NCI-H2081 treated with DMSO at 0.1 percent for 48 hours (cell line): ENCODE data around the gene FSTL4.
"Not testable (repeated sequence)": the region's sequence is repeated elsewhere in the genome, so short reads cannot be mapped to it uniquely, and the experiment has no call there.

Source experiments
- DNase-seq: peaks from one replicate; lab custom pipeline; 2025; lab: John Stamatoyannopoulos, UW

FSTL4 gene

DNA sequence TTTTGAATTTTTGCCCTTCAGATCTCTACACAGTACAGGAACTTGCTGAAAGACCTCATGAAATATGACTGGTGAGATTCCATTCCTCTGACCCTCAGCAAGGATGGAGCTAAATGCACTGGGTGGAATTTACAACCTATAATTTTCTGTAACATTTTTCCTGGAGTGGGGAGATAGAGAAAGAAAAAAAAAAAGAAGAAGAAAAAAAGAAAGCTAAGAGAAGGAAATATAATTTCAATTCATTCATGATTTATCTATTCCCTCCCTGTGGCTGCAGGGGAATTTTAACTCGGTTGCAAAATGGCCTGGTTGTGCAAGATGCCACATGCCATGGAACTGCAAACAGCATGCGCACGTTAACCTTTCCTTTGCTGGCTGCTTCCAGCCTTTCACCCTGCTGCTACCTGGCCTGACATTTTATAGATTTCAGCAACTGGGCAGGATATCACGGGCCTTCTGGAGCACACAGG, 155.4 kb downstream of the FSTL4 start:
- DNase-seq, result no peak

DNA sequence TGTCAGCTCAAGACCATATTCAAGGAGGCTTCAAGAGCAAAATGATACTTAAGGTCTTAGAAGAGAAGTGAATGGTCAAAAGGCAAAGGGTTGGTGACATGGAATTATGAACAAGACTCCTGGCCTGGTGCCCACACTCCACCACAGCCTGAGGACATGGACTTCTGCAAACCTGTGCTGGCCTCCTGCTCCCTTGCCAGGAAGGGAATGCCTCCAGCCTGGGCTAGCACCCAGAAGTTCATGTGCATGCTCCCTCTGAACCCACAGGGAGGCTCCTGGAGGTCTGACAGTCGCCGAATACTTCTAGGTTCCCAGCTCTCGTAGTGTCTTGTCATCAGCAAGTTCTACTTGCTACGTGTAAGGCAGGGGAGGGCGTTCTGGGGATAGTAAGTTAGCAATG, 156.7 kb downstream of the FSTL4 start:
- no peak for DNase-seq

DNA sequence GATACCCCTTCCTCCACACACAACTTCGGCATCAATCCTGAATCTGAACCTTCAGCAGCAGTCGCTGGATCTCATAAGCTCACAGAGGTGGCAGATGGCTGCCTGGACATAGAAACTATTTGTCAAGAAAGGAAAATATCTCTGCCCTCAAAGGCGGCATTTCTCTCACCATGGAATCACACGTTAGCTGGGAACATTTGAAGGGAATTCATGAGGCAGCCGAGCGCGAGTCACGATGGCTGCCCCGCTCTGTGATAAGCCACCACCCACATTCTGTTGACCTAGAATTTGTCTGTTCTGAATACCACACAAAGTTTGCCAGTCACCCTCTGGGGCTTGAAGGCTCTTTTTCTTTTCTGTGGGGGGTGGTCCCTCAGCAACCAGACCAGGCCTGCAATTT, 157.9 kb downstream of the FSTL4 start:
- DNase-seq, result no peak

DNA sequence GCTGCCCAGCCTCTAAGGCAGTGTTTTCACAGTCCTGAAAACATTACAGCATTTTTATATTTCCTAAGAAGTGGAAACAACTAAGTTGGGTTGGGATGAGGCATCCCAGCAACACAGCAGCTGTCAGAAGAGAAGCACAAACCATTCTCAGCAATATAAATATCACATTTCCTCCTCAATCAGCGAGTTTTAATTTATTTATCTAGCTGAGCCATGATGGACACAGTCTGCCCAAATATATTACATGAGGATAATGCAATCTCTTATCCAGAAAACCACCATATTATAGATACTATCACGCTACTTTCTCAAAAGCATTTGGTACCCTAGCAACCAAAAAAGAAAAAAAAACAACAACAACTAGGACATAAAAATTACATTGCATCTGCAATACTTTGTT, 158.5 kb downstream of the FSTL4 start:
- no peak for DNase-seq

DNA sequence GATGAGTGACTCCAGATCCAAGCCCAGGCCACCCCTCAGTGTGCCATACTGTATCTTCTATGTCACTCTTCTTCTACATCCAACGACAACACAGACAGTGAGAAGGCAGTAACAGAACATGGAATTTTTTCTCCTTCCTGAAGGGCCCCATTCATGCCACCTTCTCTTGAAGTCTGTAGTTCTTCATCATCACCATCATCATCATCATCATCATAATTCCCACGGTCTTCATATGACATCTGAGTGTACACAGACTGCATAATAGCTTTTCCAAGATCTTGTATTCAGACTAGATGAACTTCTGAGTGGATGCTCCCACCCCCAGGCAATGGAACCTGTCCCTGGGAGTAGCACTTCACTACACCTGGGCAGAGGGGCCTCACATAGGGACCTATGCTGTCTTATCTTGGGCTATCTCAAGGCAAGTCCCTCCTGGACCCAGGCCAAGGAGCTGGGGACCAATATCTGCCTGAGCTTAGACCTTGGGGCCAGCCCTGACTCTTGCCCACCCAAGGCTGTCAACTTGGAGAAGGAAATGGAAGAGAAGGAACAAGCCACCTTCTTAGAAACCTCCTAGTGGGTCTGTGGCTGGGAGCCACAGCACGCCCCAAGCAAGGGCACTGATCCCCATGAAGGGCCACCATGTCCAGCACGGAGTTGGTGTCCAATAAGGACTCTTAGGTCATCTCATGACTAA, 159.1 kb downstream of the FSTL4 start:
- no peak for DNase-seq

DNA sequence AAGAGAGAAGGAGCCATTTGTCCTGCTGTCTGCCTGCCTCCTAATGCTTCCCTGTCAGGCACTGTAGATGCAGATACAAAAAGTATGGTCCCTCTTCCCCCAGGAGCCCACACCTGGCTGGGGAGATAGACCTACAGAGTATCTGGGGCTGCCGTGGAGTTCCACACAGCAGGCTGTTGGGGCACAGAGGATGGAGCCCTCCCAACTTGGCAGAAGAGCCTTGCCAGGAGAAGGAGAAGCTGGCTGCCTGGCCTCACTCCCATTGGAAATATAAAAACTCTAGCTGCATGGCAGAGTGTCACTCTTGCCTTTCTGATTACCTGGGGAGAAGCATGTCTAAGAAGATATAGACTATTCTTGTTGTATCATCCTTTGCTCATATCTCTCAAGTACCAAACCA, 160.4 kb downstream of the FSTL4 start:
- no peak for DNase-seq

DNA sequence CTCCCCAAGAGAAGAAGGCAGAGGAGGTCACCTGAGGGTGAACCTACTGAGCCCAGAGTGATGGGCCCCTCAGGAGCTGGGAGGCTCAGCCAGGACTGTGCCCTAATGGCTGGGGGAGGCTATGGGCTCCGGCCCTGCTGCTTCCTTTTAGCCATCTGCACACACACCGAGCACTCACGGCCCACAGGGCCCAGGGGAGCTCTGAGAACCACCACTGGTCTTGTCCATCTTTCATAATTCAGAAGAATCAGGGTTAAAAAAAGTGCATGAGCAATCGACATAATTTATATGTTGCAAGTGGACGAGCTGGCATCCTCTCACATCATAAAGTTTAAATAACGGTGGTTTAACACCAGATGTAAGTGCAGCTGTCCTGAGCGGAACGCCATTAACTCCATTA, 162.1 kb downstream of the FSTL4 start:
- DNase-seq, result no peak

DNA sequence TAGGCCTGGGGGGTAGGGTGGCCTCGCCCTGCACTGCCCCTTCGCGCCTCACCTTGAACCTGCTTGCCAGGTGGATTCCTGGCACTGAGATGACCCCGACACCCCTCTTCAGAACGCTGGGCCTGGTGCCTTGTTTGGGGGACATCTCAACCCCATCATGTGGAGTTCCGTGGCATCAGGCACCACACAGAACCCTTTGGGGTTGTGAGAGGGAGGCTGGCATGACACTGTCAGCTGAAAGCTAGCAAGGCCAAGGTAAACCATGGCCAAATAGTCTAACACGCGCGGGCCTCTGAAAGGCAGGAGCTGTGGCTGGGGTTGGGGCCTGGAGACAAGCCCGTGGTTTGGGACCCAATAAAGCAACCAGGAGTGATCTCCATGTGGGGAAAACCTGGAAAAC, 163.2 kb downstream of the FSTL4 start:
- no peak for DNase-seq

DNA sequence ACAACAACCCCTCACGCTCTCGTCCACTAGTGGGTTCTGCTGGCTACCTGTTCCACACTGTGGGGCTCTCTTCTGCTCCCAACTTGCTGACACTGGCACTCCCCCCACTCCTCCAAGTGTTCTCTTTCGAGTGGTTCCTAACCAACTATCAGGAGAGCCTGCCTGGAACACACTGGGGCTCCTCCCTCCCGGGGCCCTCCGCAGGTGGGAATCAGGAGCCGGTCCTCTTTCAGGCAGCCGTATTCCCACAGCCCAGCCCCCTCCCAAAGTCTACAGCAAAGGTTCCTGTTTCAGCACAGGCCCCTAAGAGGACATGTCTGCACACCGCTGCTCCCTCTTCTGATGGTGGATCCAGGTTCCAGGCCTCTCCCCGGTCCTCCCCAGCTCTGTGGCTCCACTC, 165.9 kb downstream of the FSTL4 start:
- no peak for DNase-seq

DNA sequence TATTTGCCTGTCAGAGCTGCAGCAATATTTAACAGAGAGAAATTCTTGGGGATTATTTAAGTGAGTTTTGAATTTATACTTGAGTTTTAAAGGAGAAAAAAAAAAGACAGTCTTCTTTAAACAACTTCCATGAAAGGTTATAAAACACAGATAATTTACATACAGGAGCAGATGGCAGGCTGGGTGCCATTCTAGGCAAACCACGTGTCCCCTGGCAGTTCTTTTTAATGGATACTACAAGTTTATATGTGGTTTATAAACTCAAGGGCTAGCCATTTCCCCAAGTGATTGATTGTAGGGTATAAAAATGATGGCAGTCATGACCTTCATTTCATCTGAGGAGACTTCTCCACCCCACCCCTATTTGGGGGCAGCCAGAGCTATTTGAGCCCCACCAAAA, 166.6 kb downstream of the FSTL4 start:
- DNase-seq, result no peak

DNA sequence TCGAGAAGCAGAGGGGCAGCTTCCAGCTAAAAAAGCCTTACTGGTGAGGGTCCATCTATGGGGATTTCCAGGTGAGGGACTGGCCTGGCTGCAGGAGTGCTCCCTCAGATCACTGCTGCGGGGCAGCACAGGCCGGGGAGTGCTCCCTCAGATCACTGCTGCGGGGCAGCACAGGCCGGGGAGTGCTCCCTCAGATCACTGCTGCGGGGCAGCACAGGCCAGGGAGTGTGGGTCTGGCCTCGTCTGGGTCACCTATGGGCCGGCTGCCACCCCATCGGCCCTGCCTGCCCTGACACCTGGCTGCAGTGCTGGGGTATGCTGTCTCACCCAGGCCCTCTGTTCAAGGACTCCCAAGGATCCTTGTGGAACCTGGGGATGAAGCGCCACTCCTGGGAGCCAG, 167.1 kb downstream of the FSTL4 start:
- DNase-seq, result not testable (repeated sequence)

DNA sequence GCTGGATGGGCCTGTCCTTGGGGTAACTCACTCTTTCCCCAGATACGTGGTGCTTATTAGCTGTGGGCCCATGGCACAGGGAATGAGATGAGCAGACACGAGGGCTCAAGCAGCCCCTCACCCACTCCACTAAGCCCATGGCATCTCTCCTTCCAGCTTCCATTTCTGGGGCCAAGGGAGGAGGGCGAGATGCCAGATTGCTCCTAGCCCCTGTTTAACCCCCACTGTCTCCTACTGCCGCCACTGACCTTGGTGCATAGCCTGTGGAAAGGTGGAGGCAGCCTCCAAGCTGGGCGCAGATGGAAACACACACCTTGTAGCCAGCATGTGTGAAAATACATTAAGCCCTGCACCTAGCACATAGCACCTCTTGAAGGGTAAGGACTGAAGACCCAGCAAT, 167.6 kb downstream of the FSTL4 start:
- no peak for DNase-seq

DNA sequence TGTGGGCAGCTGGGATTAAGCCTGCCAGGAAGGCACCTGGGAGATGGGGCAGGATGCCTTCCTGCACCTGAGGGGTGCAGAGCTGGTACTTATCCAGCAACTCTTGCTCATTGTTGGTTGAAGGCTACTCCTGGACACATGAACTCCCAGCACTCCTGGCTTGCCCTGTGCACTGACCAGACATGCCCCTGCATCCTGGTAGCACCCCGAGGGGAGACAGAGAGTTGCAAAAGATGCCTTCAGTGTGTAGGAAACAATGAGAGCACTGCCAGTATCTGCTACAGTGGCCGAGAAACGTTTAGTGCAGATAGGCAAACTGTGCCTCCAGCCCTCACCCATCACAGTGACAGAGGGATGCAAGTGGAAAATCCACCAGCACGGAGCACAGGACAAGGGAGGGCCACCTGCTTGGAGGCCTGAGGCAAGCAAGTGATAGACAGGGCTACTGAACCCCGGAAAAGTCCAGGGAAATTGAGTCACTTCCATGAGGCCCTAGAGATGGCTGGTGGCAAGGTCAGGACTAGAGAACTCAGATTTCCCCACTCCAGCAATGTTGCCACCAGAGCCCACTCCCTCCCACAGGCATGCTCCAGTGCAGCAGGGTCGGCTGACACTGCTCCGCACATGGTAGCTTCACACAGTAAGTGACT, 171.1 kb downstream of the FSTL4 start:
- DNase-seq, result no peak

DNA sequence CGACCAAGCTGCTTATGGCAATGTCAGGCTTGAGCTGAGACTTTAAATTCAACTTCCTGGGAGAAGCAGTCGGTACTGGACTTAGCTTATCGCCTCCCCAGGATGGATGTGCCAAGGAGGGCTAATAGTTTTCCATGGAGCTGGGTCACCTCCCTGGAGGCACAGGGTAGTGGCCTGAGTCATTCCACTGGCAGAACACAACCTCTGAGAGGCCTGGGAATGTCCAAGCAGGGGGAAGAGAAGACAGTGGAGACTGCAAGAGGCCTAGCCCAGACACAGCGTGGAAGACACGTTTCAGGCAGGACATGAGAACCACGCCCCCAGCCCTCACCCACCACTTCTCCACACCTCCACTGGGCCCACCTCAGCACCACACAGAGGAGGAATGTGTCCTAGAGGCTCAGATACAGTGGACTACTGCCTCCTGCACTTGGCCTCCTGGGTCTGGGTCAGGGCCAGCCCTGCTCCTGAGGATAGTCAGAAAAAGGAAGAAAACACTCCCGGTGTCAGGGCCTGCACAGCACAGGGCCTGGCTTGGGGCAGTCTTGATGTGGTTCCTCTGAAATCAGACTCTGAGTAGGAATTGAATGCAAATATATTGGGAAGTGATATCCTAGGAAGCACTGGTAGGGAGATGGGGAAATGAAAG, 171.8 kb downstream of the FSTL4 start:
- DNase-seq, result no peak

DNA sequence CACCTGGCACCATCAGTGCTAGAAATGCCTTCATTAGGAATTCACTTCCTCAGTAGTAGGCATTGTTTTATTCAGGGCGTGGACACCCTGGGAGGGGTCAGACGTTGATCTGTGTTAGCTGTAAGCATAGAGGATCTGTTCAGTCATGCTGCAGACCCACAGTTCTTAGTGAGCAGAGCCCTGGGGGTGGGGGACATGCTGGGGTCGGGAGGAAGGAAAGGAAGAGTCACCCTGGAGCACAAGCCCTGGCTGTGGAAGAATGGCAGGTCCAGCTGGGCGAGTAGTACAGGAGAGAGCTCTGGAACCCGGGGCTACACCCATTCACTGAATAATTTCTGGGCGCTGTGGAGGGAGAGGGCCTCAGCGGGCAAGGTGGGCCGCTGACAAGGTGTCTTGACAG, 172.5 kb downstream of the FSTL4 start:
- DNase-seq, result no peak

DNA sequence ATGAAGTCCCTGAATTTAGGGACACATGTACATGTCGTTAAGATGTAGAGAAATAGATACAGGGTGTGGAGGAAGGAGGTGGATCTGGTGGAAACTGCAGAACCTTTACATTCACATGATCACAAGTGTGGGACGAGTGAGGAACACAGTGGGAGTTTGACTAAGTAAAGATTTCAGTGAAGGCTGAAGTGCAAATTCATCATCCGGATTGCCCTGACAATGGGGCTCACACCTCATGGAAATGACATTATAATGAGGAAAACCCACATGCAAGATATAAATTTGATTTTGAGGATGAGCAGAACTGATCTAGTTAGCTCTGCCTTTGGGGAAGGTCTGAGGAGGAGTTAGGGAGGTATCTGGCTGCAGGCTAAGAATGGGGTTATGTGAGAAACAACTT, 173.9 kb downstream of the FSTL4 start:
- DNase-seq, result no peak

DNA sequence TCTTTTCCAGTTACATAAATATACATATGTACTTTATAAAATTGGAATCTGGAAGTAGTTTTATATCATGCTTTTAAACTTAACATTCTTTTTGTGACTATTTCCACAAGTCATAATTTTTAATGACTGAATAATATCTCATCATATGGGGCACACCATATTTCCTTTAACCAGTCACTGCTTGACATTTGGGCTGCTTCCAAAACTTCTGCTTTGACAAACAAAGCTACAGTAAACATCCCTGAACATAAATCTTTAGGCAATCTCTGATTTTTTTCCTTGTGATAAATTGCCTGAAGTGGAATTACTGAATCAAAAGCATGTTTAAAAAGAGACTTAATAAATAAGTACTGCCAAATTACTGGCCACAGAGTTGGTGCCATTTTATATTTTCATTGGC, 178.0 kb downstream of the FSTL4 start:
- DNase-seq, result no peak

DNA sequence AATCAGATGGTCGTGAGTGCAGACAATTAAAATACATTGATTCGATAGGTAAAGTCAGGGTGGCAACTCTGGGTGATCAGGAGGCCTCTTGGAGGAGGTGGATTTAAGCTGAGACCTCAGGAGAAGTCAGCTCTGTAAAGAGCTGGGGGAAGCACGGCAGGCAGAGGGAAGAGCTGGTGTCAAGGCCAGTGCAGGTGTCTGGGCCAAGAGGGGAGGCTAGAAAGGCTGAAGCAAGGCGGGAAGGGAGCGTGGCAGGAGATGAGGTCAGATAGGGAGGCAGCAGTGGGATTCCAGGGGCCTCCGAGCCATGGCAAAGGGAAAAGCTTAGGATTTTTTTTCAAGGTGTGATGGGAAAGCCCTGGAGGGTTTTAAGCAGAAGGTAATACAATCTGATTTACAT, 178.7 kb downstream of the FSTL4 start:
- DNase-seq, result no peak

DNA sequence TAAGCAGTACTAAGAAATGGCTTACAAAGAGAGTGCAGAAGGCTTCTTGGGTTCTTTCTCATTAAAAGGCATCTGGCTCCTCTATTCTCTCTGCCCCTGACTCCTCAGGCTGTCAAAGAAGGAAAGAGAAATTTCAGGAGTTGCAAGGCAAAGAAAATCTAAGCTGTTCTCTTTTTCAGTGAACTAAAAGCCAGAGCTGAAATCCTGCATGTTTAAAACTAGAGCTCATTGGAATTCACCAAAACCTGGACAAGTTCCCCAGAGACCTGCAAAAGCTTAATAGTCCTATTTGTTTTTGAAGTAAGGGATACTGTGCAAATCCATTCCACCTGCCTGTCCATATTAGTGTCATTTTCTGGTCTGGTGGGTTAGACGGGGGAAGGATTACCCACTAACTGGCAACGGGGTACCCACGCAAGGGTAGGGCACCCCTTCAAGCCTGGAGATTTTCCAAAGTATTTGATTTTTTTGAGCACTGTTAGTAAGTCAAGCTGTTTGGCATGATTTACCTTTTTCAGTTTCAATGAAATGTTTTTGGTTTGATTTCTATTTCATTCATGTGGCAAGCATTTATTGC, 179.3 kb downstream of the FSTL4 start:
- DNase-seq, result no peak

DNA sequence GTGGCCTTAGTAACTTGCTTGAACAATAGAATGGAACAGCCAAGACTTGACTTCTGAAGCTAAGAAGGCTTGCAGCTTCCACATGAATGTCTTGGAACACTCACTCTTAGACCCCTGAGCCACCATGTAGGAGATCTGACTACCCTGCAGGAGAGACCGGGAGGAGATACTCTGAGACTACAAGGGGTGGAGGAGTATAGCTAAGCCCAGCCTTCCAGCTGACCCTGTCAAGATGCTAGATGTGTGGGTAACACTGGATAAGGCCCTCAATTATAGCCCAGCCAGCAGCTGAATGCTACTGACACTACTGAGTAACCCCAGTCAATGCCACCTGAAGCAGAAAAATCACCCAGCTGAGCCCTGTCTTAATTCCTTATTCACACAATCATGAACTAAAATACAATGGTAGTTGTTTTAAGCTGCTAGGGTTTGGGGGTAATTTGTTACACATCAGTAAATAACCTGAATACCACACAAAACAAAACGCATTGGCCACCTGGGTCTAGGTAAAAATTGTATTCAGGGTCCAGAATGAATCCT, 180.9 kb downstream of the FSTL4 start:
- DNase-seq, result no peak

DNA sequence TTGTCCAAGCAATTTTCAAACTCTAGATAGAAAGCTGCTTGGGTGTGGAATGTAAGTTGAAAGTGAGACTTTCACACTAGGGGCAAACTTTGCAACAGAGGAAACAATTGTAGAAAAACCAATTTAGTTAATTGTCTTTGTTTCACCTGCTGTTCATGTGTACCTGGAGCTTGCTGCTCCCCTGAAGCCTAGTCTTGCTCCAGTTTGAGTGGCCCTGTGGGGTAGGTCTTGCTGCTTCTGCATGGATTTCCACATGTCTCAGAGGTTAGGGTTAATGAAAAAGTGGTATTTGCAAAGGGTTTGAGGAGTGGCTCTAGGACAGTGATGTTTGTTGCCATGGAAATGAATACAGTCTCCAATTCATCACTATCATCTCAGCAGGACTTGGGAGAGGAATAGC, 182.2 kb downstream of the FSTL4 start:
- DNase-seq, result no peak

DNA sequence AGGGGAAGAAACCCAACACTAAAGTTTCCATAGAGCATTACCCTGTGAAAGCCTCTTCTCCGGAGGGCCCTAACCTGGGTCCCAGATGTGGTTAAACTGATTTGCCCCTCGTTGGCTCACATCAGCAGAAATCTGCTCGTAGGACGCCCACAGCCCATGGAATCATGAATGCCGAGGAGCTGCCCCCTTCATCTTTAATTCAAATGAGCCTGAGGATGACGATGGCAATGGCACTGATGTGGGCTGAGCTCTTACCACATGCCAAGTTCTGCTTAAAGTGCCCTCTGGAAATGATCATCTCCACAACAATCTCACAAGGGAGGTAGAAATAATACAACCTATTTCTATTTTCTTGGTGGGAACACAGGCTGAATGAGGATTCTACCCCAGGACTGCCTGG, 183.3 kb downstream of the FSTL4 start:
- no peak for DNase-seq
